Panc1 (cell line): ENCODE measurements around the gene MB21D2. TPM values are rescaled to one million over a fixed set of nuclear protein-coding genes. Genes with fewer than 3 reads are reported as not detected.

Source experiments
- ATAC-seq: fragments of 200-7000 bp; cut with Tn5 transposase; 2 replicates; pipeline ENCODE4 v1.9.1; 2020; ENCODE audit warnings: mild to moderate bottlenecking, moderate library complexity
- BruUV-seq: library from RNA; stranded (reverse); fragments of 400-500 nt; replicated peaks from 2 replicates; lab custom pipeline; 2021; lab: Mats Ljungman, UMichigan
- CTCF ChIA-PET: fragments of 300-600 bp; sonication (Branson Sonifier 250); formaldehyde crosslinking; loops from one replicate; lab custom pipeline; 2022; ENCODE audit warnings: antibody characterized with exemption; lab: Charles Lee
- POLR2A ChIA-PET: fragments of 300-600 bp; sonication (Branson Sonifier 250); formaldehyde crosslinking; loops from one replicate; lab custom pipeline; 2022; ENCODE audit warnings: antibody characterized with exemption; lab: Charles Lee
- DNase-seq: peaks from one replicate; pipeline ENCODE4 v3.0.0-alpha.2; 2010; ENCODE audit warnings: low read depth, low spot score
- H3K27ac ChIP-seq: 2 replicates; pipeline ENCODE4 v1.5.1; 2011; ENCODE audit warnings: mild to moderate bottlenecking, low read length, inconsistent platforms
- H3K27me3 ChIP-seq: fragments of 200-500 bp; sonication (Bioruptor generic); 2 replicates; pipeline ENCODE4 v1.6.0; 2014; ENCODE audit warnings: low read length, inconsistent platforms; ENCODE audit not compliant: control insufficient read depth, insufficient read depth
- H3K36me3 ChIP-seq: fragments of 200-500 bp; sonication (Bioruptor generic); 2 replicates; pipeline ENCODE4 v1.5.1; 2014; ENCODE audit warnings: inconsistent platforms, mild to moderate bottlenecking, low read length, moderate library complexity; ENCODE audit not compliant: control insufficient read depth, insufficient read depth
- H3K4me1 ChIP-seq: 2 replicates; pipeline ENCODE4 v1.5.1; 2011; ENCODE audit warnings: inconsistent platforms, mild to moderate bottlenecking, low read length, moderate library complexity; ENCODE audit not compliant: control insufficient read depth, insufficient read depth
- H3K4me3 ChIP-seq, 2 experiments: 2 replicates each; pipeline ENCODE4 v1.5.1; 2011 to 2012; ENCODE audit warnings: low read depth in 2 of 2, low read length in 2 of 2, mild to moderate bottlenecking in 2 of 2, inconsistent platforms in 1 of 2, moderate library complexity in 1 of 2
- H3K9me3 ChIP-seq: fragments of 200-500 bp; sonication (Bioruptor generic); 2 replicates; pipeline ENCODE4 v1.5.1; 2014; ENCODE audit warnings: low read depth, mild to moderate bottlenecking, inconsistent platforms, low read length, moderate library complexity; ENCODE audit not compliant: control insufficient read depth, insufficient read depth
- CTCF ChIP-seq: fragments of 450-650 bp; IDR thresholded peaks from 2 replicates; pipeline ENCODE4 v1.5.1; 2017; ENCODE audit warnings: mild to moderate bottlenecking
- POLR2AphosphoS5 ChIP-seq: IDR thresholded peaks from 2 replicates; pipeline ENCODE4 v1.6.1; 2012; ENCODE audit warnings: mild to moderate bottlenecking, low read depth, low read length, moderate library complexity
- REST ChIP-seq, 2 experiments: IDR thresholded peaks; 2 replicates each; pipeline ENCODE4 v1.6.1; 2011 to 2012; ENCODE audit warnings: low read depth in 2 of 2, control low read depth in 1 of 2, low read length in 1 of 2, mild to moderate bottlenecking in 1 of 2, moderate library complexity in 1 of 2; ENCODE audit not compliant: insufficient read depth in 1 of 2
- SIN3A ChIP-seq: IDR thresholded peaks from 2 replicates; pipeline ENCODE4 v1.6.1; 2012; ENCODE audit warnings: low read depth, mild to moderate bottlenecking, low read length, moderate library complexity, borderline replicate concordance; ENCODE audit not compliant: insufficient read depth
- TCF7L2 ChIP-seq: IDR thresholded peaks from 2 replicates; pipeline ENCODE4 v1.6.1; 2011; ENCODE audit warnings: mild to moderate bottlenecking, low read depth, low read length, inconsistent platforms
- in situ Hi-C: cut with HindIII; loops from 2 replicates; pipeline ENCODE4 v1.10.0; 2016; ENCODE audit warnings: low sequenced_read_pairs, low pct_unique_long_range_greater_than_20kb
- intact Hi-C: fragments of 100-400 bp; cut with micrococcal nuclease; formaldehyde crosslinking; loops from one replicate; pipeline ENCODE4 v1.10.0; 2022; ENCODE audit not compliant: unreplicated experiment
- total RNA-seq: library from RNA; stranded (reverse); gene quantifications from one replicate; pipeline ENCODE4 v1.2.1, GENCODE V29; 2021; ENCODE audit not compliant: unreplicated experiment

MB21D2 gene
- total RNA-seq, 1 experiment from 2014 or later: 7.8 TPM

- POLR2A ChIA-PET: no interaction called here
- TF ChIP-seq SIN3A: no peak
- TF ChIP-seq CTCF: peak; percentile 79
- CTCF ChIA-PET: interaction anchor here (0.7 to 1.3 kb wide), 3 partner anchors 76 to 761 kb away, joined by 3 to 5 read pairs (median 3); no protein-coding TSS in a partner anchor
- in situ Hi-C loops (no loop called here), intact Hi-C loops (loop anchor here (1.0 to 10.0 kb wide), 3 partner anchors 72 to 378 kb away; no protein-coding TSS in a partner anchor)
- ATAC-seq (no peak), DNase-seq (peak; percentile 53)
- H3K4me3 ChIP-seq: no peak overlapping the region
- no TSS peak for BruUV-seq
- H3K27ac ChIP-seq: no peak overlapping the region
- H3K27me3 ChIP-seq: no peaks in the 10 kb centered on the region
- H3K36me3 ChIP-seq: no peaks in the 10 kb centered on the region
- H3K4me1 ChIP-seq: peaks cover 24% of the 10 kb centered on the region
- no peaks in the 10 kb centered on the region for H3K9me3 ChIP-seq
Measured at GRCh38 chr3:192816351-192816750, 101.3 kb downstream of the MB21D2 start.

GRCh38 chr3:192812743-192813383 is 104.8 kb downstream of the MB21D2 start:
- ChIA-PET POLR2A (interaction anchor here (0.6 kb wide), 1 partner anchor 226 kb away, joined by 3 read pairs; no protein-coding TSS in a partner anchor), CTCF (interaction anchor here (0.6 to 2.2 kb wide), 10 partner anchors 10 to 759 kb away, joined by 3 to 25 read pairs (median 4); no protein-coding TSS in a partner anchor)
- no peak overlapping the region for H3K27ac ChIP-seq
- no peak overlapping the region for H3K4me3 ChIP-seq
- no TSS peak for BruUV-seq
- TF ChIP-seq CTCF (peak; percentile 78), SIN3A (no peak)
- ATAC-seq (peak; percentile 85), DNase-seq (peak; percentile 50)
- no peaks in the 10 kb centered on the region for H3K9me3 ChIP-seq
- peaks cover 3% of the 10 kb centered on the region; the same call in 1 of the 2 replicates for H3K4me1 ChIP-seq
- intact Hi-C loops: loop anchor here (1.0 to 10.0 kb wide), 4 partner anchors 228 to 760 kb away; no protein-coding TSS in a partner anchor
- no peaks in the 10 kb centered on the region for H3K27me3 ChIP-seq
- H3K36me3 ChIP-seq: no peaks in the 10 kb centered on the region
- in situ Hi-C loops: no loop called here

GRCh38 chr3:192805711-192806110 is 111.9 kb downstream of the MB21D2 start:
- ATAC-seq (no peak), DNase-seq (no peak)
- no peak overlapping the region for H3K4me3 ChIP-seq
- CTCF ChIA-PET: no interaction called here
- no peak for TF ChIP-seq CTCF
- no peak for TF ChIP-seq REST (IDR thresholded peaks at IDR 0.05; ENCODE audit: insufficient read depth in 1 of 2, low read depth in 2 of 2, low read length in 1 of 2)
- no peak for TF ChIP-seq TCF7L2
- TF ChIP-seq POLR2AphosphoS5: no peak
- TF ChIP-seq SIN3A: no peak
- H3K4me1 ChIP-seq: no peaks in the 10 kb centered on the region
- in situ Hi-C loops (no loop called here), intact Hi-C loops (no loop called here)
- H3K9me3 ChIP-seq: no peaks in the 10 kb centered on the region
- H3K27me3 ChIP-seq: no peaks in the 10 kb centered on the region
- POLR2A ChIA-PET: no interaction called here
- BruUV-seq: no TSS peak
- H3K36me3 ChIP-seq: no peaks in the 10 kb centered on the region
- no peak overlapping the region for H3K27ac ChIP-seq
